Keratinocyte (primary cell): ENCODE results near the gene SLCO2B1. TPM values are rescaled to one million over a fixed set of nuclear protein-coding genes. Genes with fewer than 3 reads are reported as not detected.

ENCODE experiments used
- DNase-seq: peaks from one replicate; pipeline ENCODE4 v3.0.0-alpha.2; 2011; ENCODE audit warnings: low read depth, missing footprints, low spot score
- FAIRE-seq: peaks from 2 replicates; lab custom pipeline; 2011; peaks lifted over from hg19 to GRCh38; lab: Jason Lieb, UNC
- H2AFZ ChIP-seq: 2 replicates; pipeline ENCODE4 v1.6.0; 2012; ENCODE audit warnings: low read length, control low read depth, inconsistent platforms; ENCODE audit not compliant: control insufficient read depth
- H3K27ac ChIP-seq: 2 replicates; pipeline ENCODE4 v1.5.1; 2011; ENCODE audit warnings: low read length; ENCODE audit not compliant: control insufficient read depth, insufficient read depth
- H3K27me3 ChIP-seq: 3 replicates; pipeline ENCODE4 v1.6.0; 2011; ENCODE audit warnings: low read length; ENCODE audit not compliant: control insufficient read depth, insufficient read depth; ENCODE audit errors: extremely low read depth
- H3K36me3 ChIP-seq, 2 experiments: 2 replicates in 1 of 2; 3 replicates in 1 of 2; pipeline ENCODE4 v1.5.1; 2011; ENCODE audit warnings: low read length in 2 of 2, mild to moderate bottlenecking in 1 of 2; ENCODE audit not compliant: control insufficient read depth in 2 of 2, insufficient read depth in 2 of 2; ENCODE audit errors: extremely low read depth in 1 of 2
- H3K4me1 ChIP-seq: 3 replicates; pipeline ENCODE4 v1.5.1; 2011; ENCODE audit warnings: low read length; ENCODE audit not compliant: control insufficient read depth, insufficient read depth; ENCODE audit errors: extremely low read depth
- H3K4me2 ChIP-seq: 3 replicates; pipeline ENCODE4 v1.6.0; 2011; ENCODE audit warnings: low read depth, low read length; ENCODE audit not compliant: control insufficient read depth, insufficient read depth; ENCODE audit errors: extremely low read depth
- H3K4me3 ChIP-seq, 3 experiments: fragments of 200-600 bp in 1 of 3; sonication (generic) in 1 of 3; 2 replicates in 2 of 3; 3 replicates in 1 of 3; pipeline ENCODE4 v1.5.1; 2011 to 2016; ENCODE audit warnings: low read length in 3 of 3, mild to moderate bottlenecking in 3 of 3, control low read depth in 2 of 3, inconsistent platforms in 1 of 3, low read depth in 1 of 3, mixed read lengths in 1 of 3, mixed run types in 1 of 3, moderate library complexity in 1 of 3; ENCODE audit not compliant: control insufficient read depth in 2 of 3, insufficient read depth in 2 of 3; ENCODE audit errors: extremely low read depth in 1 of 3
- H3K79me2 ChIP-seq: 2 replicates; pipeline ENCODE4 v1.6.0; 2012; ENCODE audit warnings: low read length; ENCODE audit not compliant: control insufficient read depth, insufficient read depth
- H3K9ac ChIP-seq: 3 replicates; pipeline ENCODE4 v1.6.0; 2011; ENCODE audit warnings: low read length; ENCODE audit not compliant: control insufficient read depth, insufficient read depth; ENCODE audit errors: extremely low read depth
- H3K9me1 ChIP-seq: 3 replicates; pipeline ENCODE4 v1.6.0; 2011; ENCODE audit warnings: low read length; ENCODE audit not compliant: control insufficient read depth, insufficient read depth; ENCODE audit errors: extremely low read depth
- H3K9me3 ChIP-seq: 2 replicates; pipeline ENCODE4 v1.5.1; 2012; ENCODE audit warnings: low read depth, low read length; ENCODE audit not compliant: control insufficient read depth
- H4K20me1 ChIP-seq: 3 replicates; pipeline ENCODE4 v1.6.0; 2011; ENCODE audit warnings: low read length; ENCODE audit not compliant: control insufficient read depth, insufficient read depth; ENCODE audit errors: extremely low read depth
- CTCF ChIP-seq, 3 experiments: IDR thresholded peaks in 1 of 3; conservative IDR thresholded peaks in 1 of 3; optimal IDR thresholded peaks in 1 of 3; 2 replicates in 2 of 3; 3 replicates in 1 of 3; pipeline versions ENCODE3 to v1.5.1; 2011; ENCODE audit warnings: low read length in 3 of 3, mild to moderate bottlenecking in 3 of 3, moderate library complexity in 2 of 3, control low read depth in 1 of 3, inconsistent platforms in 1 of 3; ENCODE audit not compliant: insufficient read depth in 2 of 3; ENCODE audit errors: extremely low read depth in 1 of 3
- EZH2 ChIP-seq: IDR thresholded peaks from one replicate; pipeline ENCODE4 v1.6.1; 2012; ENCODE audit warnings: inconsistent platforms, mild to moderate bottlenecking, low read length, moderate library complexity
- dilution Hi-C: fragments of 300-500 bp; cut with MboI; formaldehyde crosslinking; loops from one replicate; pipeline ENCODE4 v1.7.0; 2020; ENCODE audit warnings: low sequenced_read_pairs; ENCODE audit not compliant: extremely low pct_ligation_motif_present
- polyA plus RNA-seq, 5 experiments: library from polyadenylated mRNA; depleted of rRNA in 3 of 5; stranded (reverse) in 3 of 5; stranded (forward) in 1 of 5; unstranded in 1 of 5; fragments of >200 nt; gene quantifications; 1 replicate in 1 of 5; 2 replicates in 3 of 5; 3 replicates in 1 of 5; pipeline versions ENCODE4 v1.2.1 to v1.2.3, GENCODE V29; 2011 to 2012; ENCODE audit warnings: missing spikeins in 2 of 5, low read depth in 1 of 5, low replicate concordance in 1 of 5

The SLCO2B1 gene
- polyA plus RNA-seq, 1 donor (not counting 4 experiments of a cell fraction or from before 2014, with no cell fraction given): not detected

DNA sequence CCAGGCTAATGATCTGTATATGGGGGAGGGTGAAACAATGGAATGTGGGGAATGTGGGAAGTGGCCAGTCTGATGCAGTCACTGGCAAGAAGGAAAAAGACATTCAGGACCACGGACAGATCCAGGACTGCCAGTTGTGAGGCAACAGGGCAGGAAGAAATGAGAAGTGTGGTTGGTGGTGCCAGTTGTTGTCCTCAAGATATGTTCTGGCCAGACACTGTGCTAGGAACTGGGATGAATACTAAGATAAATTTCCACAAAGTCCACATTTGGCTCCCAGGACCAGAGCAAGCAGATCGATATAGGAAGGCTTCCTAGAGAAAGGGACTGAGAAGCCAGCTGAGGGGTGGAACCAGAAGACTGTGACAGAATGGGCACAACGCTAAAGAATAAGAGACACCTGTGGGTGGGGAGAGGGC is 82.9 kb downstream of the SLCO2B1 start:
- H4K20me1 ChIP-seq: peaks cover 8% of the 10 kb centered on the region
- no peak overlapping the region for H3K4me2 ChIP-seq
- no peaks in the 10 kb centered on the region for H3K36me3 ChIP-seq
- no peaks in the 10 kb centered on the region for H3K9me3 ChIP-seq
- DNase-seq (peak; percentile 7), FAIRE-seq (peak; percentile 90)
- H3K79me2 ChIP-seq: no peaks in the 10 kb centered on the region
- dilution Hi-C loops: no loop called here
- H3K27me3 ChIP-seq: peaks cover 1% of the 10 kb centered on the region
- H3K4me1 ChIP-seq: no peaks in the 10 kb centered on the region
- TF ChIP-seq CTCF (optimal IDR thresholded peaks at IDR 0.05 in 1 of 3, IDR thresholded peaks at IDR 0.05 in 1 of 3, conservative IDR thresholded peaks at IDR 0.05 in 1 of 3; ENCODE audit: extremely low read depth in 1 of 3, insufficient read depth in 2 of 3, low read length in 3 of 3) (no peak), EZH2 (no peak)
- no peak overlapping the region for H2AFZ ChIP-seq
- H3K9ac ChIP-seq: no peak overlapping the region
- no peak overlapping the region for H3K4me3 ChIP-seq
- H3K9me1 ChIP-seq: no peaks in the 10 kb centered on the region
- H3K27ac ChIP-seq: no peak overlapping the region

DNA sequence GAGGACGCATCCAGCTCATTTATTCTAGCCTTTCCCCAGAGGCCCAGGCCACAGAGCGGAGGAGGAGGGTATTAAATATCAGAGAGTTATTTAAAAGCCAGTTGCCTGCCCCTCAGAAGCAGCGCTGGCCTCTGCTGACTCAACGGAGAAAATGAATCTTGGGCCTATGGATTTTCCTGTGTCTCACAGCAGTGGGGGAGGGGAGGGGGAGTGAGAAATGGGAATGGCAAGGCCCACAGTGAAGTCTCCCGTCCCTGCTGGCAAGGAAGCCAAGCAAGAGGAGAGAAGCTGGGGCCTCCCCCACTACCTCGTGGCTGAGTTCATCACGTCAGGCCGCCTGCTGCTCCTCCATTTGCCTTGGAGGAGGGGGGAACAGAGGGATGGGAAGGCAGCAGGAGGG is 85.2 kb downstream of the SLCO2B1 start:
- Histone ChIP-seq H3K9me1 (no peaks in the 10 kb centered on the region), H3K27ac (no peak overlapping the region), H3K9ac (no peak overlapping the region), H3K36me3 (no peaks in the 10 kb centered on the region), H3K4me2 (no peak overlapping the region), H3K79me2 (no peaks in the 10 kb centered on the region), H3K27me3 (peaks cover 24% of the 10 kb centered on the region), H3K4me1 (no peaks in the 10 kb centered on the region), H2AFZ (no peak overlapping the region), H4K20me1 (peaks cover 8% of the 10 kb centered on the region), H3K9me3 (no peaks in the 10 kb centered on the region), H3K4me3 (no peak overlapping the region)
- dilution Hi-C loops: no loop called here
- TF ChIP-seq EZH2 (no peak), CTCF (optimal IDR thresholded peaks at IDR 0.05 in 1 of 3, IDR thresholded peaks at IDR 0.05 in 1 of 3, conservative IDR thresholded peaks at IDR 0.05 in 1 of 3; ENCODE audit: extremely low read depth in 1 of 3, insufficient read depth in 2 of 3, low read length in 3 of 3) (no peak)
- FAIRE-seq (no peak), DNase-seq (no peak)
